HG03280 (cell line): ENCODE data around the gene AKT3.

ENCODE experiments used
- ATAC-seq: cut with Tn5 transposase; IDR thresholded peaks from one replicate; pipeline ENCODE4 v1.9.1; 2021; ENCODE audit warnings: mild to moderate bottlenecking, moderate library complexity; ENCODE audit not compliant: unreplicated experiment

Gene AKT3

DNA sequence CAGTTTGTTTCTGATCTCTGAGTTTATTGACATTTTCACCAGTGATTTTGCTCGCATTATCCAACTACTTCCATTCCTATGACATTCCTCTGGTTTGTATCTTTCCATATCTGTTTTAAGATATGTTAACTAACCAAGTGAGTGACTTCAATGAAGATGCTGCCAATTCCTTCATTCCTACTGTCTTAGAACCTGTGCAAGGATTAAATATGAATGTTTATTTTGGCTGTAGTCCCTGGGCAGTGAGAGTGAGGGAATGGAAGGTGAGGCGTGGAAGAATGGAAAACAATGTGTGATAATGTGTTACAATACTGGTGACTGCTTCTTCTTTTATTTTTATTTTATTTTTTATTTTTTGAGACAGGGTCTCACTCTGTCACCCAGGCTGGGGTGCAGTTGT, 411.2 kb downstream of the AKT3 start:
- ATAC-seq = no peak
